PC-9 (cell line): ENCODE data around the gene SECTM1.

ENCODE experiments used
- CTCF ChIP-seq: fragments of 200-600 bp; sonication (generic); conservative IDR thresholded peaks from 2 replicates; pipeline ENCODE4 v1.6.1; 2017; ENCODE audit warnings: mixed run types, antibody characterized with exemption, mild to moderate bottlenecking, moderate library complexity
- EZH2 ChIP-seq: fragments of 200-600 bp; sonication (generic); IDR thresholded peaks from 2 replicates; pipeline ENCODE4 v1.8.0; 2017; ENCODE audit warnings: antibody characterized with exemption, low read depth

DNA sequence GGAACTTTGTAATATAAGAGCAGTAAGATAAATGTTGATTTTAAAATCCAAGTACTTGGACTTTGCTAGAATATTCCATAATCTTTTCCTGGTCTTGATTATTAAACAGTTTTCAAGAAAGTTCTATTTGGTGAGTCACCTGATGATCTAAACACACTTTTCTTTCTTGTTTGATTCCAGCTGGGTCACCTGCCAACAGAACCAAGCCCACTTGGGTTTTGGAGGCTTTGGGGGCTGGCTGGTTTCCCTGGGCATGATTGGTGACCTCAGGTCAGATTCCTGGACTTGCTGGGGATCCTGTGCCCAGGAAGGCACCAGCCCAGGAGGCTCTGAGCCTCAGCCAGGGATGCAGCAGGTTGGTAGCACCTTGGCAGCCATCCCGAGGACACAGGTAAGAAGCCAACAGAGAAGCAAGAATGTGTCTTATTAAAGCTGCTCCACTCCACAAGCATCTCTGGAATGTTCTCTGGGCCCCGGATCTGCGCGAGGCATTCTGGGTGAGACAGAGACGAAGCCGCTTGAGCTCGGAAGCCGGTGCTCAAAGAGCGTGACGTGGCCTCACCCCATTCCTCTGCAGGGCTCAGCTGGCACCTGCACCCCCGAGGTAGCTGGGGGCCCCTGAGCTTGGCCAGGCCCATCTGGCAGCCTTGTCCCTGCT lies 22.3 kb upstream of the SECTM1 start:
- no peak for TF ChIP-seq CTCF
- TF ChIP-seq EZH2 = no peak
